GM18520 (cell line): ENCODE results near the gene SVOPL.

ENCODE experiments used
- ATAC-seq: cut with Tn5 transposase; IDR thresholded peaks from one replicate; pipeline ENCODE4 v1.9.1; 2021; ENCODE audit not compliant: unreplicated experiment

The SVOPL gene

GRCh38 chr7:138608275-138608674 is 92.9 kb downstream of the SVOPL start:
- ATAC-seq: peak; percentile 60

- no peak for ATAC-seq
Observed at GRCh38 chr7:138607216-138608126, 93.7 kb downstream of the SVOPL start.

GRCh38 chr7:138606236-138606635 is 94.9 kb downstream of the SVOPL start:
- ATAC-seq: no peak

GRCh38 chr7:138603549-138604318 is 97.4 kb downstream of the SVOPL start:
- no peak for ATAC-seq

- ATAC-seq: no peak
Observed at GRCh38 chr7:138602451-138602850, 98.7 kb downstream of the SVOPL start.

GRCh38 chr7:138595454-138595853 is 105.7 kb downstream of the SVOPL start:
- ATAC-seq: no peak

GRCh38 chr7:138590154-138590553 is 111.0 kb downstream of the SVOPL start:
- ATAC-seq: no peak

- no peak for ATAC-seq
Observed at GRCh38 chr7:138588986-138589385, 112.2 kb downstream of the SVOPL start.

GRCh38 chr7:138587485-138587884 is 113.7 kb downstream of the SVOPL start:
- no peak for ATAC-seq

GRCh38 chr7:138585283-138585993 is 115.7 kb downstream of the SVOPL start:
- no peak for ATAC-seq

- no peak for ATAC-seq
Observed at GRCh38 chr7:138584696-138585095, 116.5 kb downstream of the SVOPL start.

GRCh38 chr7:138584283-138584682 is 116.9 kb downstream of the SVOPL start:
- ATAC-seq: no peak

- peak; percentile 63 for ATAC-seq
Observed at GRCh38 chr7:138581065-138581464, 120.1 kb downstream of the SVOPL start.

GRCh38 chr7:138579671-138580070 is 121.5 kb downstream of the SVOPL start:
- ATAC-seq: no peak

- no peak for ATAC-seq
Observed at GRCh38 chr7:138579136-138579535, 122.0 kb downstream of the SVOPL start.

- no peak for ATAC-seq
Observed at GRCh38 chr7:138575897-138576428, 125.2 kb downstream of the SVOPL start.

- ATAC-seq: no peak
Observed at GRCh38 chr7:138573741-138574140, 127.4 kb downstream of the SVOPL start.

- ATAC-seq: no peak
Observed at GRCh38 chr7:138570715-138571114, 130.4 kb downstream of the SVOPL start.

GRCh38 chr7:138569418-138569817 is 131.7 kb downstream of the SVOPL start:
- ATAC-seq: no peak

- no peak for ATAC-seq
Observed at GRCh38 chr7:138568655-138569054, 132.5 kb downstream of the SVOPL start.

GRCh38 chr7:138565451-138566114 is 135.6 kb downstream of the SVOPL start:
- ATAC-seq: no peak
